ENCODE measurements around the gene TNP1.

TNP1 gene

GRCh38 chr2:216859944-216860343 is at the start of gene TNP1:
TSS of gene TNP1 (minus strand) at chr2:216860064. CDS start at chr2:216860034, 30 bp downstream.
- no peak for DNase-seq

- no peak for DNase-seq
Measured at GRCh38 chr2:216908300-216908699, 48.4 kb upstream of the TNP1 start.

- no peak for DNase-seq
Measured at GRCh38 chr2:216905649-216906329, 45.9 kb upstream of the TNP1 start.

- no peak for DNase-seq
Measured at GRCh38 chr2:216904974-216905373, 45.1 kb upstream of the TNP1 start.

- no peak for DNase-seq
Measured at GRCh38 chr2:216904554-216904953, 44.7 kb upstream of the TNP1 start.

- no peak for DNase-seq
Measured at GRCh38 chr2:216903470-216903869, 43.6 kb upstream of the TNP1 start.

- DNase-seq = no peak
Measured at GRCh38 chr2:216901273-216901672, 41.4 kb upstream of the TNP1 start.

GRCh38 chr2:216900406-216900805 is 40.5 kb upstream of the TNP1 start:
- no peak for DNase-seq

GRCh38 chr2:216897561-216898203 is 37.8 kb upstream of the TNP1 start:
- DNase-seq = no peak

- DNase-seq = no peak
Measured at GRCh38 chr2:216890138-216890537, 30.3 kb upstream of the TNP1 start.

GRCh38 chr2:216888887-216889622 is 29.2 kb upstream of the TNP1 start:
- no peak for DNase-seq

GRCh38 chr2:216888081-216888480 is 28.2 kb upstream of the TNP1 start:
- DNase-seq = no peak

- no peak for DNase-seq
Measured at GRCh38 chr2:216887138-216887537, 27.3 kb upstream of the TNP1 start.

- DNase-seq = no peak
Measured at GRCh38 chr2:216885117-216885553, 25.3 kb upstream of the TNP1 start.

GRCh38 chr2:216884347-216884746 is 24.5 kb upstream of the TNP1 start:
- no peak for DNase-seq

GRCh38 chr2:216882876-216883275 is 23.0 kb upstream of the TNP1 start:
- no peak for DNase-seq

GRCh38 chr2:216881411-216881810 is 21.5 kb upstream of the TNP1 start:
- DNase-seq = no peak

GRCh38 chr2:216880509-216881184 is 20.8 kb upstream of the TNP1 start:
- DNase-seq = no peak

- no peak for DNase-seq
Measured at GRCh38 chr2:216879727-216880508, 20.1 kb upstream of the TNP1 start.

- DNase-seq = no peak
Measured at GRCh38 chr2:216878072-216878471, 18.2 kb upstream of the TNP1 start.

- no peak for DNase-seq
Measured at GRCh38 chr2:216877085-216877484, 17.2 kb upstream of the TNP1 start.

- no peak for DNase-seq
Measured at GRCh38 chr2:216875862-216876261, 16.0 kb upstream of the TNP1 start.

GRCh38 chr2:216873573-216873972 is 13.7 kb upstream of the TNP1 start:
- no peak for DNase-seq
